Measurements from ENCODE around the gene TAF7. TPM values are rescaled to one million over a fixed set of nuclear protein-coding genes. Genes with fewer than 3 reads are reported as not detected.

TAF7 gene
- total and polyA plus RNA-seq, 2 donors (not counting 1 experiment from before 2014, with no cell fraction given), result 73.0 to 107 TPM

- Histone ChIP-seq H4K20me1 (ENCODE audit: control insufficient read depth, extremely low read depth, insufficient read depth, low read length) (no peaks in the 10 kb centered on the region), H3K9me3 (ENCODE audit: control insufficient read depth, insufficient read depth, low read depth, low read length) (peaks cover 3% of the 10 kb centered on the region), H3K36me3 (ENCODE audit: control insufficient read depth, insufficient read depth, low read length) (no peaks in the 10 kb centered on the region), H3K4me3 (replicated peaks in 1 of 4; ENCODE audit: control extremely low read depth in 1 of 4, insufficient read depth in 1 of 4, low read depth in 3 of 4, low read length in 4 of 4) (no peak overlapping the region), H3K4me1 (ENCODE audit: control insufficient read depth, extremely low read depth, insufficient read depth, low read length) (no peaks in the 10 kb centered on the region), H3K9ac (ENCODE audit: insufficient read depth, low read length) (no peak overlapping the region), H3K27me3 (ENCODE audit: control insufficient read depth, insufficient read depth, low read length) (no peaks in the 10 kb centered on the region), H2AFZ (ENCODE audit: low read length) (no peak overlapping the region), H3K79me2 (ENCODE audit: control insufficient read depth, insufficient read depth, low read length) (peaks cover 12% of the 10 kb centered on the region), H3K27ac (ENCODE audit: insufficient read depth, low read length) (no peak overlapping the region), H3K4me2 (ENCODE audit: extremely low read depth, insufficient read depth, low read length) (no peak overlapping the region)
- TF ChIP-seq CTCF (conservative IDR thresholded peaks at IDR 0.05 in 1 of 2, IDR thresholded peaks at IDR 0.05 in 1 of 2; ENCODE audit: low read depth in 1 of 2, low read length in 2 of 2), result no peak
- TF ChIP-seq EZH2 (IDR thresholded peaks at IDR 0.05; ENCODE audit: low read length, missing control alignments), result no peak
- no peak for DNase-seq (ENCODE audit: low read depth in 2 of 2)
Measured at GRCh38 chr5:141313711-141314110, 6.9 kb downstream of the TAF7 start.

DNA sequence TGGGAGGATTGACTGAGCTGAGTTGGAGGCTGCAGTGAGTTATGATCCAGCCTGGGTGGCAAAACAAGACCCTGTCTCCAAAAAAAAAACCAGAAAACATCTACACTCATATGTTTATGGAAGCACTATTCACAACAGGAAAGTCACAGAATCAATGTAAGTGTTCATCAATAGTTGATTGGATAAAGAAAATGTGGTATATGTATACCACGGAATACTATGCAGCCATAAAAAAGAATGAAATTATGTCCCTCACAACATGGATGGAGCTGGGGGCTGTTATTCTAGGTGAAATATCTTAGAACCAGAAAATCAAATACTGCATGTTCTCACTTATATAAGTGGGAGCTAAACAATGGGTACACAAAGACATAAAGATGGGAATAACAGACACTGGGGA, 14.0 kb downstream of the TAF7 start:
- TF ChIP-seq EZH2 (IDR thresholded peaks at IDR 0.05; ENCODE audit: low read length, missing control alignments) (no peak), CTCF (conservative IDR thresholded peaks at IDR 0.05 in 1 of 2, IDR thresholded peaks at IDR 0.05 in 1 of 2; ENCODE audit: low read depth in 1 of 2, low read length in 2 of 2) (no peak)
- Histone ChIP-seq H3K27ac (ENCODE audit: insufficient read depth, low read length) (no peak overlapping the region), H3K36me3 (ENCODE audit: control insufficient read depth, insufficient read depth, low read length) (no peaks in the 10 kb centered on the region), H3K4me1 (ENCODE audit: control insufficient read depth, extremely low read depth, insufficient read depth, low read length) (no peaks in the 10 kb centered on the region), H4K20me1 (ENCODE audit: control insufficient read depth, extremely low read depth, insufficient read depth, low read length) (no peaks in the 10 kb centered on the region), H3K4me3 (replicated peaks in 1 of 4; ENCODE audit: control extremely low read depth in 1 of 4, insufficient read depth in 1 of 4, low read depth in 3 of 4, low read length in 4 of 4) (no peak overlapping the region), H3K27me3 (ENCODE audit: control insufficient read depth, insufficient read depth, low read length) (no peaks in the 10 kb centered on the region), H3K9ac (ENCODE audit: insufficient read depth, low read length) (no peak overlapping the region), H3K79me2 (ENCODE audit: control insufficient read depth, insufficient read depth, low read length) (no peaks in the 10 kb centered on the region), H3K4me2 (ENCODE audit: extremely low read depth, insufficient read depth, low read length) (no peak overlapping the region), H2AFZ (ENCODE audit: low read length) (no peak overlapping the region), H3K9me3 (ENCODE audit: control insufficient read depth, insufficient read depth, low read depth, low read length) (no peaks in the 10 kb centered on the region)
- no peak for DNase-seq (ENCODE audit: low read depth in 2 of 2)

DNA sequence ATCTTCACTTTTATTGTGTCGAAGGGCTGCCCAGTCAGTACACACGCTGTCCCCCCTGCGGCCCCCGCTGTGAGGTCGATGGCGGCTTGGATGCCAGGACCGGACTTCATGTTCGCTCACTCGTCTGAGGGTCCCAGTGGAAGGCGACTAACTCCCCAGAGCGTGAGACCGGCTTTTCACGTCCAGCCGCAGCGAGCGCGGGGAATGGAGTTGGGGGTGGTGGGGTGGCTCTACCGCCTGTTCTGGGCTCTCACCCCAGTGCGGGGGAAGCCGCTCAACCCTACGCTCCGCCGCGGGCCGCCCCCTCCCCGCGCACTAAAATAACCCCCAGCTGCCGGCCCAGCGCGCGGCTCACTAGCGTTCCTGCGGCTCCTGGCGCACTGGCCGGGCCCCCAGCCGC, 16.8 kb downstream of the TAF7 start, which contains the start of gene SLC25A2:
Gene SLC25A2, minus strand, starts transcription at position 294 of the 400 bp plus-strand sequence. Its CDS starts 184 bp downstream, at position 110.
- TF ChIP-seq CTCF (conservative IDR thresholded peaks at IDR 0.05 in 1 of 2, IDR thresholded peaks at IDR 0.05 in 1 of 2; ENCODE audit: low read depth in 1 of 2, low read length in 2 of 2) (no peak), EZH2 (IDR thresholded peaks at IDR 0.05; ENCODE audit: low read length, missing control alignments) (no peak)
- no peaks in the 10 kb centered on the region for H3K4me1 ChIP-seq (ENCODE audit: control insufficient read depth, extremely low read depth, insufficient read depth, low read length)

More for the DNA sequence above, 16.8 kb downstream of the TAF7 start, which contains the start of gene SLC25A2:
- Histone ChIP-seq H2AFZ (ENCODE audit: low read length) (no peak within 1 kb of the TSS), H3K4me3 (replicated peaks in 1 of 4; ENCODE audit: control extremely low read depth in 1 of 4, insufficient read depth in 1 of 4, low read depth in 3 of 4, low read length in 4 of 4) (no peak within 1 kb of the TSS), H3K9me3 (ENCODE audit: control insufficient read depth, insufficient read depth, low read depth, low read length) (no peaks in the 10 kb centered on the region), H3K4me2 (ENCODE audit: extremely low read depth, insufficient read depth, low read length) (no peak within 1 kb of the TSS), H3K79me2 (ENCODE audit: control insufficient read depth, insufficient read depth, low read length) (no peaks in the 10 kb centered on the region), H3K9ac (ENCODE audit: insufficient read depth, low read length) (no peak within 1 kb of the TSS), H4K20me1 (ENCODE audit: control insufficient read depth, extremely low read depth, insufficient read depth, low read length) (no peaks in the 10 kb centered on the region), H3K27me3 (ENCODE audit: control insufficient read depth, insufficient read depth, low read length) (no peaks in the 10 kb centered on the region), H3K36me3 (ENCODE audit: control insufficient read depth, insufficient read depth, low read length) (no peaks in the 10 kb centered on the region), H3K27ac (ENCODE audit: insufficient read depth, low read length) (no peak within 1 kb of the TSS)
- no peak for DNase-seq (ENCODE audit: low read depth in 2 of 2)

All from fibroblast of lung (primary cell).